ENCODE data around the gene NFYC. TPM values are rescaled to one million over a fixed set of nuclear protein-coding genes. Genes with fewer than 3 reads are reported as not detected.

NFYC gene
- total and polyA plus RNA-seq, 11 donors: 45.2 to 82.8 (median 66.1) TPM

- H3K4me1 ChIP-seq: peaks cover 0 to 5% (median 0%) of the 10 kb centered on the region in 12 donors
- no peak for DNase-seq
- no peak overlapping the region for H3K4me3 ChIP-seq
- no peak for ATAC-seq
- intact Hi-C loops (cut with DNase I): no loop called here
- no peak for TF ChIP-seq CTCF (IDR thresholded peaks at IDR 0.05)
- no peak for TF ChIP-seq POLR2A (IDR thresholded peaks at IDR 0.05)
- H3K27ac ChIP-seq: no peak overlapping the region
- peaks cover 0 to 3% (median 0%) of the 10 kb centered on the region in 9 donors for H3K27me3 ChIP-seq
- WGBS, 4 donors: 86 to 91% (median 89%) methylated on average over 7 of the region's 7 CpGs
- no peaks in the 10 kb centered on the region for H3K36me3 ChIP-seq
- H3K9me3 ChIP-seq: no peaks in the 10 kb centered on the region
Observed at GRCh38 chr1:40657046-40657445, 34.5 kb upstream of the NFYC start.

GRCh38 chr1:40658751-40659648, 32.5 kb upstream of the NFYC start:
- Histone ChIP-seq H3K27me3 (no peaks in the 10 kb centered on the region), H3K36me3 (no peaks in the 10 kb centered on the region), H3K4me3 (no peak overlapping the region), H3K4me1 (peaks cover 0 to 10% (median 0%) of the 10 kb centered on the region in 12 donors), H3K9me3 (no peaks in the 10 kb centered on the region), H3K27ac (no peak overlapping the region)
- intact Hi-C loops (cut with DNase I): no loop called here
- WGBS, 4 donors: 68 to 71% (median 69%) methylated on average over 16 of the region's 16 CpGs
- no peak for TF ChIP-seq CTCF (IDR thresholded peaks at IDR 0.05)
- TF ChIP-seq POLR2A (IDR thresholded peaks at IDR 0.05): no peak
- ATAC-seq (peak in 1 of 4 donors; percentile 19), DNase-seq (no peak)

- Histone ChIP-seq H3K4me3 (no peak overlapping the region), H3K9me3 (no peaks in the 10 kb centered on the region), H3K27ac (no peak overlapping the region), H3K4me1 (peaks cover 0 to 10% (median 0%) of the 10 kb centered on the region in 12 donors), H3K27me3 (no peaks in the 10 kb centered on the region), H3K36me3 (no peaks in the 10 kb centered on the region)
- intact Hi-C loops (cut with DNase I): no loop called here
- no peak for ATAC-seq
- TF ChIP-seq POLR2A (IDR thresholded peaks at IDR 0.05) (no peak), CTCF (IDR thresholded peaks at IDR 0.05) (no peak)
- 47 to 55% (median 52%) methylated on average over 7 of the region's 7 CpGs for WGBS, 4 donors
- no peak for DNase-seq
Observed at GRCh38 chr1:40659649-40659947, 31.9 kb upstream of the NFYC start.

- Histone ChIP-seq H3K36me3 (no peaks in the 10 kb centered on the region), H3K27me3 (no peaks in the 10 kb centered on the region), H3K4me1 (peaks cover 0 to 20% (median 9%) of the 10 kb centered on the region in 12 donors), H3K4me3 (no peak overlapping the region), H3K27ac (no peak overlapping the region), H3K9me3 (no peaks in the 10 kb centered on the region)
- intact Hi-C loops (cut with DNase I): loop anchor here in 4 of 10 donors (5.0 to 10.0 kb wide), 3 partner anchors 34 to 47 kb away; no protein-coding TSS in a partner anchor
- TF ChIP-seq CTCF (IDR thresholded peaks at IDR 0.05): no peak
- TF ChIP-seq POLR2A (IDR thresholded peaks at IDR 0.05): no peak
- ATAC-seq: no peak
- DNase-seq: no peak
- WGBS, 4 donors: 71 to 82% (median 75%) methylated on average over 5 of the region's 5 CpGs
Observed at GRCh38 chr1:40661678-40662077, 29.8 kb upstream of the NFYC start.

All from heart left ventricle (tissue), 16 donors.